Glomerular visceral epithelial cell (primary cell): ENCODE data around the gene DNAJB6.
A peak's percentile ranks its signal among the peaks of the same experiment; 100 is the strongest.

Experiments
- DNase-seq: peaks from one replicate; pipeline ENCODE4 v3.0.0-alpha.2; 2016; ENCODE audit errors: extremely low spot score

The DNAJB6 gene

DNA sequence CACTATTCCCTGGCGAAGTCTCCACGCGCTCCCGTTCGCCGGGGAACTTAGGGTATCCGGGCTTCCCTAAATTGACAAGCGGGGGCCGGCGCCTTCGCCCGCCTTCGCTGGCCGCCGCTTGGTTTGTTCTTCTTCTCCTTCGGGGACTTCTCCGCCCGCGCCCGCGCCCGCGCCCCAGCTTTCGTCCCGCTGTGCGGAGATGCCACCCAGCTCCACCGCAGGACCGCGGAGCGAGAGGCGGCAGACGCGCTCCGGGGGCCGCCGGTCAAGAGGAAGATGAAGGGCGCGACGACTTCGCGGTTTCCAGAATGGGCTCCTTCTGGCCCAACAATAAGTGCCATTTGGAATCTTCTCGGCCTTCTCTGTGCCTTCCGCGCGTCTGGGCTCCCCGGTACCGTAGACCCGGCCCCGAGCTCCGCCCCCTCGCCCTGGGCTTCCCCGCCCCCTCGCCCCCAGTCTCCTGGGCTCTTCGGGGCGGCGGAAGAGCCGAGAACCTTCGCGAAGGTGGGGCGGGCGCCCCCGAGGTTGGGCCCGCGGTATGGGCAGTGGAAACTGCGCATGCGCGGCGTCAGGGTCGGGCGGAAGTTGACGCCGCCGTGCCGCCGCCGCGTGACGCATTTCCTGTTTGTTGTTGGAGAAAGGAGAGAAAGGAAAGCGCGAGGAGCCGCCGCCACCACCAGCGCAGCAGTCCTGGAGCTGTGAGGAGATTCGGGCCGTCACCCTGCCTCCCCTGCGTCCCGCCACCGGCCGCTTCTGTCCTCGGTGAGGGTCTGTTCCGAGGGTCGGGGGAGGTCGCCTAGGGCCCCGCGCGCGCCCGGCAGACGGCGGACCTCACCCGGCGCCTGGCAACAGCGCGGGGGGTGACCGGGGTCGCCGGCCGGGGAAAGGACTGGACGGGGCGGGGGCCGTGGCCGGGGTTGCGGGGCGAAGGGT is at the start of gene DNAJB6:
Gene DNAJB6, plus strand, starts transcription at position 622 of the 933 bp plus-strand sequence. CDS start 21,569 bp downstream, outside the sequence.
- peak; percentile 94 for DNase-seq

GRCh38 chr7:157291404-157292080 is 45.3 kb upstream of the DNAJB6 start:
- DNase-seq: no peak

- DNase-seq: no peak
Measured at GRCh38 chr7:157292258-157292657, 44.5 kb upstream of the DNAJB6 start.

GRCh38 chr7:157292770-157293412 is 43.9 kb upstream of the DNAJB6 start:
- DNase-seq: no peak

DNA sequence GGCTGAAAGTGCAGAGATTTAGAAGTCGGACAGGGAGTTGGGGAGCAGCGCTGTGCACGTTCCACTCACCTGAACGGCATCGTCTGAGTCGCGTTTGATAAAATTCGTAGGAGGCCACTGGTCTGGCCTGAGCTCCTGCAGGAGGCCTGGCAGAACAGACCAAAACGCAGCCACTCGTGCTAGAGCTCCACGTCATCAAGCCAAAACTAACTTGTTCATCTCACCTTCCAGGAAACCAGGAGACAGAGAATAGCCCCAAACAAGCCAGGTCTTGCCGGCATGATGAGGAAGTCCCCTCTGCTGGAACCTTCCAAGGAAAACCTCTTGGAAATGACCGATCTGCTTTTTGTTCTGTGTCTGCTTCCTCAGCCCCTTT is 43.4 kb upstream of the DNAJB6 start:
- DNase-seq: no peak

DNA sequence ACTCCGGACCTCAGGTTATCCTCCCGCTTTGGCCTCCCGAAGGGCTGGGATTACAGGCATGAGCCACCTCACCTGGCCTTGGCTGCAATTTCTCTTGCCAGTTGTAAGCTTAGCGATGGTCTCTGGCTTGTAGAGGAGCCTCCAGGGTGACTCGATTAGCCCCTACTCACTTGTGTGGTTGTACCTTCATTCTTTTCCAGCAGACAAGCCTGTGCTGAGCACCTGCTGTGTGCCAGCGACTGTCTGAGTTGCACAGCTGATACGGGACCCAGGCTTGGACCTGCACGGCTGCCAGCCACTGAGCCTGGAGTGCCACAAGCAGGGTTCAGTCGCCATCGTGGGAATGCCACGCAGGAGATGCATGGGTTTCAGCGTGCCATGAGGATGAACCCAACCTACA is 42.0 kb upstream of the DNAJB6 start:
- no peak for DNase-seq

DNA sequence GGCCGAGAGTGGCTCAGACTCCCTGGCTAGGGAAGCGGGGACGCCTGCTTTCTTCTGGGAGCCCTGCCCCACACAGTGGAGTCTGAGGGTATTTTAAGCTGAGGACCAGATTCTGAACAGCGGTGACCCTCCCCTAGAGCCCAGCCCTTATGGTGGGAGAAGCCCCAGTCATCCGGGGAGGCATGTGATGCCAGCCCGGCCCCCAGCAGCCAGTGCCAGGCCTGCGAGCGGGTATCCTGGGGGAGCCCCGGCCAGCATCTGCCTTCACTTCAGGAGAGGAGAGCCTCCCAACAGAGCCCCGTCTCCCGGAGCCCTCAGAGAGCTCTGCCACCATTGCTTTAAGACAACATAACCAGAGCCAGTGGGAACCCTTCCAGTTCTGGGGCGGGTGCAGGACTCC is 41.5 kb upstream of the DNAJB6 start:
- DNase-seq: no peak

DNA sequence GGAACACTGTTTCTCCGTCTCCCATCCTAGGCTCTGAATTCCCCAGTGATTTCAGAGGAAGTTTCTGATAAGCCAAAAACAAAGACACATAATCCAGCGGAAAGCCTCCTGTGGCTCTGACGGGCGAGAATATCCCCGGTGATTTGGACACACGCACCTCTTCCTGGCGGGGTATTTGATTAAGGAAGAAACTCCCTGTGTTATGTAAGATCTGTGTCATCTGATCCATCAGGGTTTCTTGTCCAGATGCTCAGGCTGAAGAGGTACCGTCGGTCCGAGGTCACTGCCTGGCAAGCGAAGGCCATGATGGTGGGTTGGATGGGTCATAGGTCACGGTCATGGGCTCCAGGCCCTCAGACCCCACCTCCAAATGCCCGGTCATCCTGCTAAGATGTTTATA is 39.6 kb upstream of the DNAJB6 start:
- no peak for DNase-seq

DNA sequence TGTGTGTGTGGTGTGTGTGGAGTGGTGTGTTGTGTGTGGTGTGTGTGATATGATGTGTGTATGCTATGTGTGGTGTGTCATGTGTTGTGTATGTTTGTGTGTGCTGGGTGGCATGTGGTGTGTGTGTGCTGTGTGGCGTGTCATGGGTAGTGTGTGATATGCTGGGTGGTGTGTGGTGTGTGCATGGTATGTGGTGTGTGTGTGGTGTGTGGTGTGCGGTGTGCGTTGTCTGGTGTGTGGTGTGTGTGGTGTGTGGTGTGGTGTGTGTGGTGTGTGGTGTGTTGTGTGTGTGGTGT is 37.5 kb upstream of the DNAJB6 start:
- no peak for DNase-seq

GRCh38 chr7:157299613-157300368 is 37.0 kb upstream of the DNAJB6 start:
- peak; percentile 21 for DNase-seq

DNA sequence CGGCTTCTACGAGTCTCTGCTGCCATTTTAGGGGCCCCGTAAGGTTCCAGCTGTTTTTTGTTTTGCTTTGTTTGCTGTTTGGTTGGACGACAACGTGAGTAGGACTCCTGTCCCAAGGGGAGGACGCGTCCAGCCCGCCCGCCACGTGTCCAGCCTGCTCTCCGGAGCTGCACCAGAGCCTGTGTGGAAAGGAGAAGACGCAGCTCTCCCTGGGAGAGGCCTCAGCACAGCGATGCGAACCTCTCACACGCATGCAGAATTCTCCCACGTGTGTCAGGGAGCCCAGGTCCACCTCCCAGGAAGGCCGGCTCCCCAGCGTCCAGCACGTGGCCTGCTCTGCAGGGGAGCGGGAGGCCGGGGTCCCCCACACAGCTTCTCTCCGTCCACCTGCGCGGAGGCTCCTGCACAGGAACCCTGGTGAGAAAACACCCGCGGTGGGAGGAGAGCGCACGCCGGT is 36.4 kb upstream of the DNAJB6 start:
- DNase-seq: no peak

- DNase-seq: no peak
Measured at GRCh38 chr7:157301610-157302120, 35.1 kb upstream of the DNAJB6 start.

DNA sequence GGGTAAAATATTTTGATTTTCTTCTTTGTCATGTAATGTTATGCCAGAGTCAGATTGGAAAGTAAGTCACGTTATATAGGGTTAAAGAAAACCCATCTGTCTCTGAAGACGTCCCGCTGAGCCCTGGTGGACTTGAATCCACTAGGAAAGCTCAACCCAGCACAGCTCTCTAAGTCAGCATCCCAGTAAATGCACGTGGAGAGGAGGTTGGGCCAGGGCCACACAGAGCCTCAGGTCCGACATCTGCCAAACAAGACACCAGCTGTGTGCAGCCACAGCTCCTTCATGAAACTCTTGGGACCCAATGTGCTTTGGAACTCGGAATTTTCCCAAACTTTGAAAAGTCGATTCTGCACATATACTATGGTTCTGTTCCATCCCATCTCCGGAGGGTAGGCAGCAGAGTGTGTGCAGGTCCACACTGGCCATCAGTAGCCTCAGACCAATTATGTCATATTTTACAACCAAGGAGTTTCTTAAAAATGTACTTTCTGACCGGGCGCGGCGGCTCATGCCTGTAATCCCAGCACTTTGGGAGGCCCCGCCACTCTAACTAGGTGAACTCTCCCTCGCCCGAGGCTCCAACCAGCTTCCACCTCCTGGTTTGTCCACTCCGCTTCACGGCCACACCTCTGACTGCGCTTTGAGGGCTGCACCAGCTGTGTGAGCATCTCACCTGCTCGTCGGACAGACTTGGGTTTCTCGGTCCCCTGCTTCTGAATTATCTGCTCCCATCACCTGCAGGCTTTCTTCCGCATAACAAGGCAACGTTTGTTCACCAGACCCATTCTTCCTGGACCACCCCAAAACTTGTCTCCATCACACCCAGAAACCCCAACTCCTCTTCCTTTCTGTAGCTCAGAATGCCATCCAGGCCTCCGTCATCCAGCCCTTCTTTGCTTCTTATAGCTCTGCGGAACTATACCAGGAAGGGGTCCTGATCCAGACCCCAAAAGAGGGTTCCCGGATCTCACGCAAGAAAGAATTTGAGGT is 29.7 kb upstream of the DNAJB6 start:
- DNase-seq: no peak

DNA sequence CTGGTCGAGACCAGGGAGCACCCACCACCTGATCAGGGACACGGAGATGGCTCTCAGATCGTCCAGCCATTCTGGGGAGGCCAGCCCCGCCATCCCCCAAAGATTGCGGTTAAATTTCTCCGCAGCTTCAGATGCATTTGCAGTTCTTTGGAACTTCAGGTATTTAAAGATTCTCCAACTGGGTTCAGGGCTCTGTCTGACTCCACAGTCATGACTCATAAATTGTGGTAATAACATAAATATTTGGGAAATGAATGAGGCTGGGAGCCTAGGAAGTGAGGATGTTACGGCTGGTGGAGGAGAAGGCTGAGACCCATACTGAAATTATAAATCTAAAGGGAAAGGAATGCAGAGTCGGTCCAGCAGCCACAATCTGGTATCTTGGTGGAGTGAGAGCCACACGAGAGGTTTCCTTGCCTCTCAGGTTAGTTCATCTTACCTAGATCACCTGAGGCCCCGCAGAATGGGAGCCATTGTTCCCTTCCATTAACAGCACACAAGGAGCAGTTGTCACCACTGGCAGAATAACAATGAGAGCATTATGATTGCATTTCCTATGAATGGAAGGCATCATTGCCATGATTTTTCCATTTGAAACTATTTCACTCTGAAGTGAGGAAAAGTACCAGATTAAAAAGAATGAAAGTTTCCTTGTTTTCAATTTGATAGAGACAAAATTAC is 26.7 kb upstream of the DNAJB6 start:
- DNase-seq: peak; percentile 93

DNA sequence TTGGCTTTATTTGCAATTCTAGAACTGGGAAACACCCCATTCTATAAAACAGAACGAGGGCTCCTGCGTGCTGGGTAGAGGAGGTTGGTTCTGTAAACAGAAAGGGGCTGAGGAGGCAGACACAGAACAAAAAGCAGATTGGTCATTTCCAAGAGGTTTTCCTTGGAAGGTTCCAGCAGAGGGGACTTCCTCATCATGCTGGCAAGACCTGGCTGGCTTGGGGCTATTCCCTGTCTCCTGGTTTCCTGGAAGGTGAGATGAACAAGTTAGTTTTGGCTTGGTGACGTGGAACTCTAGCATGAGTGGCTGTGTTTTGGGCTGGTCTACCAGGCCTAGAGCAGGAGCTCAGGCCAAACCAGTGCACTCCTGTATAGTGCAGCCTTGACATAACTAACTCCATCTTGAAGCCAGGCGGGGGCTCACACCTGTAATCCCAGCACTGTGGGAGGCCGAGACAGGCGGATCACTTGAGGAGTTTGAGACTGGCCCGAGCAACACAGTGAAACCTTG is 26.1 kb upstream of the DNAJB6 start:
- DNase-seq: peak; percentile 16

GRCh38 chr7:157312941-157313340 is 23.9 kb upstream of the DNAJB6 start:
- no peak for DNase-seq

DNA sequence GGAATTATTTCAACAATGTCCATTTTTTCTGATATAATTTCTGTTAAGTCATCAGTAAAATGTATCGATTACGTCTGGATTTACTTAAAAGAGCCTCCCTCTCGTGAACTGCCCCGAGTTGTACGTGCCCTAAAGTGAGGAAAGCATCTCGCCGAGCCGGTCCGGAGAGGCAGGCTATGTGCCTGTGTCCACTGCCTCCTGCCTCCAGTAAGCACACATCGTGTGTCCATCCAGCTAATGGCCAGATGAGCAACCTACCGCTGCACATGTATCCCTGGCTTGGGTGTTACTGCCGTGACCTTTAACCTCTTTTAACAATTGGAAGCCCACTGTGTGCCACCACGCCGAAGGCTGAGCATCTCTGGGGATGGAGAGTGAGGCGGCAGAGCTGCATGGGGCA is 23.2 kb upstream of the DNAJB6 start:
- no peak for DNase-seq

DNA sequence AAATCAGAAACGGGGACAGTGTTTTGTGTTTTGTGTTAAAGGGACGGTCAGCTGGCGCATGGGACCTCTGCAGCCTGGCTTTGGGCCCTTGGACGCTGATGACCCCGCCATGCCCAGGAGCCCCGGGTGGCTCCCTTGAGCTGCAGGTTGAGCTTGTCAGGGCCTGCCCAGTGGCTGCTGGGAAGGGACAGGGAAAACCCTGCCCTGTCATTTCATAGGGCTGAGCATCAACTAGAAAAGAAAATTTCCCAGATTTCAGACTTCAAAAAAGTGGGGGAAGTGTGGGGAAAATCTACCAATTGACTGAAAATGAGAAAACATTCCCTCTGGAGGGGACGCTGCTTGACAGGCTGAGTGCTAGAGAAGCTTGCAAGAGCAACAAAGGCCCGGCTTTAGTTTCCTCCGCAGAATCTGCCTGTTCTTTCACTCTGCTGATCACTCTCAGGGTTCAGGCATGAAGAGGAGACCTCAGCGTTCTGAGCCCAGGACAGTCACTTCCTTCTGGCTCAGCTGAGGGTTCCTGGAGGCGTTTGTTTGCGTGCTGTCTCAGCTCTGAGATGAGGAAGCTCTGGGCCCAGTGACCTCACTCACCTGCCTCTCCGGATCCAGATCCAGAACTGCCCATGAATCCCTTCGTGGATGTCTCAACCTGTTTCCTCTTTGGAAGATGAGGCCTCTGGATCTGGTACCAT is 18.6 kb upstream of the DNAJB6 start:
- peak; percentile 43 for DNase-seq

GRCh38 chr7:157320608-157320980 is 16.2 kb upstream of the DNAJB6 start:
- DNase-seq: no peak
